Transverse colon (tissue), 4 donors: ENCODE measurements around the gene ZNF362.

ENCODE experiments used
- CTCF ChIP-seq, 5 experiments: fragments of 200-600 bp in 3 of 5; fragments of 450-650 bp in 2 of 5; sonication (generic) in 3 of 5; IDR thresholded peaks; 1 replicate in 2 of 5; 2 replicates in 3 of 5; pipeline ENCODE4 v1.5.1; 2016 to 2017; ENCODE audit warnings: antibody characterized with exemption in 5 of 5, inconsistent platforms in 3 of 5, mild to moderate bottlenecking in 2 of 5, moderate library complexity in 1 of 5
- POLR2AphosphoS5 ChIP-seq, 3 donors: sonication (generic); formaldehyde crosslinking; IDR thresholded peaks; one replicate each; pipeline ENCODE4 v1.6.1; 2016; ENCODE audit warnings: antibody characterized with exemption in 3 of 3

- no peak for TF ChIP-seq CTCF (IDR thresholded peaks at IDR 0.05)
- no peak for TF ChIP-seq POLR2AphosphoS5 (IDR thresholded peaks at IDR 0.05)
These were observed 49.7 kb downstream of the ZNF362 start for GRCh38 chr1:33305816-33306652.
